ENCODE results near the gene RETN.

DNA sequence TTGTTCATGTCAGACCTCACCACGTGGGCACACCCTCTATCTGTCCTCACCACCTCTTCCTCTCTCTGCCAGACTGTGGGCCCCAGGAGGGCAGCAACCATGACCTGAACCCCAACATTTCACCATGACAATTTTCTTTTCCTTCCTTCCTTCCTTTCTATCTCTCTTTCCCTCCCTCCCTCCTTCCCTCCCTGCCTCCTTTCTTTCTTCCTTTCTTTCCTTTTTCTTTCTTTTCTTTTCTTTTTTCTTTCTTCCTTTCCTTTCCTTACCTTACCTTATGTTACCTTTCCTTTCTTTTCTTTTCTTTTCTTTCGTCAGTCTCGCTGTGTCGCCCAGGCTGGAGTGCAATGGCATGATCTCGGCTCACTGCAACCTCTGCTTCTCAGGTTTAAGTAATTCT lies 41.8 kb downstream of the RETN start:
- TF ChIP-seq POLR2A (IDR thresholded peaks at IDR 0.05; ENCODE audit: low read depth, low read length): no peak
- TF ChIP-seq, protein P1, sequence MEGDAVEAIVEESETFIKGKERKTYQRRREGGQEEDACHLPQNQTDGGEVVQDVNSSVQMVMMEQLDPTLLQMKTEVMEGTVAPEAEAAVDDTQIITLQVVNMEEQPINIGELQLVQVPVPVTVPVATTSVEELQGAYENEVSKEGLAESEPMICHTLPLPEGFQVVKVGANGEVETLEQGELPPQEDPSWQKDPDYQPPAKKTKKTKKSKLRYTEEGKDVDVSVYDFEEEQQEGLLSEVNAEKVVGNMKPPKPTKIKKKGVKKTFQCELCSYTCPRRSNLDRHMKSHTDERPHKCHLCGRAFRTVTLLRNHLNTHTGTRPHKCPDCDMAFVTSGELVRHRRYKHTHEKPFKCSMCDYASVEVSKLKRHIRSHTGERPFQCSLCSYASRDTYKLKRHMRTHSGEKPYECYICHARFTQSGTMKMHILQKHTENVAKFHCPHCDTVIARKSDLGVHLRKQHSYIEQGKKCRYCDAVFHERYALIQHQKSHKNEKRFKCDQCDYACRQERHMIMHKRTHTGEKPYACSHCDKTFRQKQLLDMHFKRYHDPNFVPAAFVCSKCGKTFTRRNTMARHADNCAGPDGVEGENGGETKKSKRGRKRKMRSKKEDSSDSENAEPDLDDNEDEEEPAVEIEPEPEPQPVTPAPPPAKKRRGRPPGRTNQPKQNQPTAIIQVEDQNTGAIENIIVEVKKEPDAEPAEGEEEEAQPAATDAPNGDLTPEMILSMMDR (IDR thresholded peaks at IDR 0.05; ENCODE audit: extremely low read depth in 1 of 2, insufficient read depth in 1 of 2, low read depth in 1 of 2, low read length in 2 of 2): no peak
- TF ChIP-seq FOS (IDR thresholded peaks at IDR 0.05; ENCODE audit: borderline replicate concordance, insufficient read depth, low read length): no peak
- no peak for TF ChIP-seq EZH2 (IDR thresholded peaks at IDR 0.05; ENCODE audit: borderline replicate concordance, low read depth, low read length, severe bottlenecking)
- TF ChIP-seq GATA2 (IDR thresholded peaks at IDR 0.05; ENCODE audit: insufficient read depth, insufficient read length, low read depth, low read length): no peak
- no peak for TF ChIP-seq POLR2AphosphoS5 (IDR thresholded peaks at IDR 0.05; ENCODE audit: insufficient read depth, low read depth, low read length)
- TF ChIP-seq, protein P2, sequence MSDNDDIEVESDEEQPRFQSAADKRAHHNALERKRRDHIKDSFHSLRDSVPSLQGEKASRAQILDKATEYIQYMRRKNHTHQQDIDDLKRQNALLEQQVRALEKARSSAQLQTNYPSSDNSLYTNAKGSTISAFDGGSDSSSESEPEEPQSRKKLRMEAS (IDR thresholded peaks at IDR 0.05; ENCODE audit: insufficient read depth, insufficient read length): no peak
- no peak for TF ChIP-seq MYC (IDR thresholded peaks at IDR 0.05; ENCODE audit: low read depth, low read length)

All from endothelial cell of umbilical vein (primary cell).